NCI-H2171 treated with DMSO at 0.1 percent for 48 hours (cell line): ENCODE measurements around the gene TMEM131.
A peak's percentile ranks its signal among the peaks of the same experiment; 100 is the strongest.

Experiments
- DNase-seq: peaks from one replicate; lab custom pipeline; 2025; lab: John Stamatoyannopoulos, UW

Gene TMEM131

GRCh38 chr2:97760480-97761049, 235.2 kb downstream of the TMEM131 start:
- no peak for DNase-seq

- no peak for DNase-seq
Observed at GRCh38 chr2:97759727-97760407, 235.9 kb downstream of the TMEM131 start.

- DNase-seq: no peak
Observed at GRCh38 chr2:97758131-97758705, 237.5 kb downstream of the TMEM131 start.

- DNase-seq: no peak
Observed at GRCh38 chr2:97757062-97757461, 238.7 kb downstream of the TMEM131 start.

- DNase-seq: no peak
Observed at GRCh38 chr2:97755491-97755890, 240.3 kb downstream of the TMEM131 start.

GRCh38 chr2:97754690-97755346, 240.9 kb downstream of the TMEM131 start:
- DNase-seq: peak; percentile 77

- no peak for DNase-seq
Observed at GRCh38 chr2:97752342-97753334, 243.1 kb downstream of the TMEM131 start.

GRCh38 chr2:97751752-97752151, 244.0 kb downstream of the TMEM131 start:
- peak; percentile 71 for DNase-seq

GRCh38 chr2:97750017-97750416, 245.7 kb downstream of the TMEM131 start:
- no peak for DNase-seq

- DNase-seq: no peak
Observed at GRCh38 chr2:97749581-97749980, 246.2 kb downstream of the TMEM131 start.

GRCh38 chr2:97747716-97748115, 248.0 kb downstream of the TMEM131 start:
- peak; percentile 76 for DNase-seq

GRCh38 chr2:97747285-97747684, 248.5 kb downstream of the TMEM131 start:
- peak; percentile 45 for DNase-seq

- peak; percentile 43 for DNase-seq
Observed at GRCh38 chr2:97745474-97746174, 250.1 kb downstream of the TMEM131 start.

GRCh38 chr2:97743913-97744312, 251.8 kb downstream of the TMEM131 start:
- no peak for DNase-seq

- no peak for DNase-seq
Observed at GRCh38 chr2:97742381-97742847, 253.3 kb downstream of the TMEM131 start.

- peak; percentile 23 for DNase-seq
Observed at GRCh38 chr2:97741686-97742085, 254.1 kb downstream of the TMEM131 start.

- DNase-seq: no peak
Observed at GRCh38 chr2:97741251-97741650, 254.5 kb downstream of the TMEM131 start.

GRCh38 chr2:97740590-97741182, 255.1 kb downstream of the TMEM131 start:
- DNase-seq: peak; percentile 97

GRCh38 chr2:97739893-97740245, 255.9 kb downstream of the TMEM131 start:
- peak; percentile 19 for DNase-seq

GRCh38 chr2:97739020-97739892, 256.5 kb downstream of the TMEM131 start:
- DNase-seq: no peak
